DND-41 (cell line): ENCODE measurements around the gene FAM174A.

Source experiments
- ATAC-seq: fragments of 200-7000 bp; cut with Tn5 transposase; 3 replicates; pipeline ENCODE4 v1.9.1; 2021; ENCODE audit warnings: low read depth; ENCODE audit not compliant: insufficient read depth
- DNase-seq: peaks from one replicate; pipeline ENCODE4 v3.0.0-alpha.2; 2020
- H2AFZ ChIP-seq: 2 replicates; pipeline ENCODE4 v1.6.0; 2012; ENCODE audit warnings: low read depth, low read length
- H3K27ac ChIP-seq: 2 replicates; pipeline ENCODE4 v1.5.1; 2012; ENCODE audit warnings: low read length, inconsistent platforms
- H3K27me3 ChIP-seq: fragments of 200-600 bp; sonication (generic); 2 replicates; pipeline ENCODE4 v1.6.0; 2012; ENCODE audit warnings: low read length, mild to moderate bottlenecking, inconsistent platforms; ENCODE audit not compliant: insufficient read depth, poor library complexity
- H3K36me3 ChIP-seq: 2 replicates; pipeline ENCODE4 v1.5.1; 2012; ENCODE audit warnings: low read length, inconsistent platforms; ENCODE audit not compliant: insufficient read depth
- H3K4me1 ChIP-seq: 2 replicates; pipeline ENCODE4 v1.5.1; 2012; ENCODE audit warnings: mild to moderate bottlenecking, low read length; ENCODE audit not compliant: insufficient read depth
- H3K4me2 ChIP-seq: 2 replicates; pipeline ENCODE4 v1.6.0; 2012; ENCODE audit warnings: mild to moderate bottlenecking, moderate library complexity, low read length, inconsistent platforms; ENCODE audit not compliant: insufficient read depth
- H3K4me3 ChIP-seq, 2 experiments: fragments of 200-600 bp in 1 of 2; shearing (Covaris generic) in 1 of 2; 2 replicates each; pipeline ENCODE4 v1.5.1; 2012 to 2016; ENCODE audit warnings: inconsistent platforms in 2 of 2, low read length in 2 of 2, mild to moderate bottlenecking in 2 of 2, low read depth in 1 of 2, moderate library complexity in 1 of 2
- H3K79me2 ChIP-seq: 2 replicates; pipeline ENCODE4 v1.6.0; 2012; ENCODE audit warnings: low read length, inconsistent platforms; ENCODE audit not compliant: insufficient read depth
- H3K9ac ChIP-seq: 2 replicates; pipeline ENCODE4 v1.6.0; 2012; ENCODE audit warnings: low read depth, mild to moderate bottlenecking, inconsistent platforms, low read length, moderate library complexity
- H3K9me3 ChIP-seq: 2 replicates; pipeline ENCODE4 v1.5.1; 2012; ENCODE audit warnings: low read length, moderate library complexity, mild to moderate bottlenecking, inconsistent platforms; ENCODE audit not compliant: insufficient read depth, severe bottlenecking
- H4K20me1 ChIP-seq: 2 replicates; pipeline ENCODE4 v1.6.0; 2012; ENCODE audit warnings: low read length; ENCODE audit not compliant: insufficient read depth
- CTCF ChIP-seq: IDR thresholded peaks from 2 replicates; pipeline ENCODE4 v1.5.1; 2012; ENCODE audit warnings: borderline replicate concordance, low read length, moderate library complexity, mild to moderate bottlenecking; ENCODE audit not compliant: poor library complexity, severe bottlenecking; ENCODE audit errors: extremely low read depth
- EZH2 ChIP-seq: IDR thresholded peaks from 3 replicates; pipeline ENCODE4 v1.6.1; 2012; ENCODE audit warnings: borderline replicate concordance, low read depth, mild to moderate bottlenecking, moderate library complexity, low read length, inconsistent platforms; ENCODE audit not compliant: severe bottlenecking

Gene FAM174A

GRCh38 chr5:100505984-100506670 lies 29.0 kb upstream of the FAM174A start:
- ATAC-seq (no peak), DNase-seq (no peak)
- Histone ChIP-seq H3K9ac (no peak overlapping the region), H3K36me3 (no peaks in the 10 kb centered on the region), H3K9me3 (no peaks in the 10 kb centered on the region), H3K4me2 (no peak overlapping the region), H3K4me3 (no peak overlapping the region), H3K79me2 (no peaks in the 10 kb centered on the region), H3K27me3 (no peaks in the 10 kb centered on the region), H2AFZ (no peak overlapping the region), H4K20me1 (no peaks in the 10 kb centered on the region), H3K27ac (no peak overlapping the region), H3K4me1 (no peaks in the 10 kb centered on the region)
- no peak for TF ChIP-seq EZH2

DNA sequence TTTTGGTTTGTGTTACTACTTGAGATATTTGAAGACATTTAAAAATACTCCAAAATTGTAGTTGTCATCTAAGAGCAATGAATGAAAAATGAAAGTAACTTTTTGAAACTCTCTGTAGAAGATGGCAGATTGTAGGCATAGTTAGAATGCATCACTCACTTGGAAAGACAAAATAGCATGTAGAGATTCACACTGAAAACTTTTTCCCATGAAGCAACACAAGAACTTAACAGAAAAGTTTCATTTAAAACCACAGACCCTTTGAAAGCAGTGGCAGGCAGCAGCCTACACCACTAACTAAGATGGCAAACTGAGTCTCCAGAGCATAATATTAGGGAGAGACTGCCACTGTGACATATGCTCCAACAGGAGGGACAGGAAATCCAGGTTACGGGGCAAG lies 18.9 kb upstream of the FAM174A start:
- DNase-seq (no peak), ATAC-seq (peak; percentile 70)
- Histone ChIP-seq H4K20me1 (no peaks in the 10 kb centered on the region), H3K4me2 (peak overlapping the region; percentile 39; the same call in 1 of the 2 replicates), H3K9me3 (no peaks in the 10 kb centered on the region), H3K27ac (peak overlapping the region; percentile 58), H3K4me1 (peaks cover 15% of the 10 kb centered on the region), H2AFZ (peak overlapping the region; percentile 67), H3K4me3 (no peak overlapping the region), H3K27me3 (no peaks in the 10 kb centered on the region), H3K79me2 (no peaks in the 10 kb centered on the region), H3K9ac (no peak overlapping the region; the same call in 1 of the 2 replicates), H3K36me3 (no peaks in the 10 kb centered on the region)
- TF ChIP-seq EZH2 (no peak), CTCF (no peak)

GRCh38 chr5:100517301-100517974 lies 17.7 kb upstream of the FAM174A start:
- H3K4me3 ChIP-seq: no peak overlapping the region
- no peak overlapping the region for H3K9ac ChIP-seq
- H2AFZ ChIP-seq: no peak overlapping the region
- 0 out of 2 replicates have a peak overlapping the region, but pooled peaks have one; percentile 5 for H3K4me2 ChIP-seq
- H3K9me3 ChIP-seq: no peaks in the 10 kb centered on the region
- TF ChIP-seq EZH2: no peak
- TF ChIP-seq CTCF: peak; percentile 23
- DNase-seq (peak; percentile 25), ATAC-seq (peak; percentile 54; the same call in 2 of the 3 replicates)
- peaks cover 15% of the 10 kb centered on the region for H3K4me1 ChIP-seq
- no peaks in the 10 kb centered on the region for H3K27me3 ChIP-seq
- no peaks in the 10 kb centered on the region for H3K36me3 ChIP-seq
- H3K27ac ChIP-seq: peak overlapping the region; percentile 18; the same call in 1 of the 2 replicates
- no peaks in the 10 kb centered on the region for H3K79me2 ChIP-seq
- H4K20me1 ChIP-seq: no peaks in the 10 kb centered on the region

GRCh38 chr5:100518377-100518776 lies 16.8 kb upstream of the FAM174A start:
- Histone ChIP-seq H2AFZ (no peak overlapping the region), H3K9me3 (no peaks in the 10 kb centered on the region), H3K27ac (no peak overlapping the region), H3K36me3 (no peaks in the 10 kb centered on the region), H3K79me2 (no peaks in the 10 kb centered on the region), H3K4me2 (no peak overlapping the region), H3K27me3 (no peaks in the 10 kb centered on the region), H4K20me1 (no peaks in the 10 kb centered on the region), H3K9ac (no peak overlapping the region), H3K4me1 (peaks cover 15% of the 10 kb centered on the region), H3K4me3 (no peak overlapping the region)
- ATAC-seq (no peak), DNase-seq (no peak)
- TF ChIP-seq EZH2: no peak
- no peak for TF ChIP-seq CTCF
